Breast epithelium (tissue), 4 donors: ENCODE measurements around the gene SLC25A41. TPM values are rescaled to one million over a fixed set of nuclear protein-coding genes. Genes with fewer than 3 reads are reported as not detected.
"Not testable (repeated sequence)": the region's sequence is repeated elsewhere in the genome, so short reads cannot be mapped to it uniquely, and the experiment has no call there.

ENCODE experiments used
- DNase-seq, 2 donors: peaks; one replicate each; pipeline ENCODE4 v3.0.0-alpha.2; 2019; ENCODE audit warnings: low spot score in 2 of 2
- H3K27ac ChIP-seq, 2 donors: fragments of 200-600 bp; sonication (generic) in 1 of 2; one replicate each; pipeline ENCODE4 v1.5.1; 2016 to 2019; ENCODE audit warnings: mild to moderate bottlenecking in 1 of 2
- H3K27me3 ChIP-seq, 2 donors: fragments of 200-600 bp; sonication (generic) in 1 of 2; one replicate each; pipeline versions ENCODE4 v1.5.1 to v1.6.0; 2017 to 2019; ENCODE audit warnings: control low read depth in 1 of 2, mild to moderate bottlenecking in 1 of 2
- H3K36me3 ChIP-seq: fragments of 200-600 bp; one replicate; pipeline ENCODE4 v1.5.1; 2019
- H3K4me1 ChIP-seq, 2 donors: fragments of 200-600 bp; sonication (generic); one replicate each; pipeline ENCODE4 v1.5.1; 2016 to 2019; ENCODE audit warnings: control low read depth in 1 of 2
- H3K4me3 ChIP-seq, 3 donors: fragments of 200-600 bp; sonication (generic); 1 replicate in 2 of 3; 2 replicates in 1 of 3; pipeline ENCODE4 v1.5.1; 2016 to 2019; ENCODE audit warnings: mild to moderate bottlenecking in 3 of 3, moderate library complexity in 2 of 3
- H3K9me3 ChIP-seq, 2 donors: fragments of 200-600 bp; sonication (generic) in 1 of 2; one replicate each; pipeline ENCODE4 v1.5.1; 2016 to 2019; ENCODE audit warnings: control low read depth in 1 of 2
- POLR2A ChIP-seq: fragments of 450-650 bp; IDR thresholded peaks from one replicate; pipeline ENCODE4 v1.6.1; 2016; ENCODE audit warnings: antibody characterized with exemption, mild to moderate bottlenecking, moderate library complexity
- POLR2AphosphoS5 ChIP-seq, 3 donors: sonication (generic); formaldehyde crosslinking; IDR thresholded peaks; one replicate each; pipeline ENCODE4 v1.6.1; 2017; ENCODE audit warnings: antibody characterized with exemption in 3 of 3
- intact Hi-C: fragments of 100-400 bp; cut with DNase I; formaldehyde crosslinking; loops from one replicate; pipeline ENCODE4 v1.15.1; 2023; ENCODE audit warnings: low total_unique reads
- total RNA-seq, 3 donors: library from RNA; depleted of rRNA; stranded (reverse); fragments of >200 nt; gene quantifications; one replicate each; pipeline ENCODE4 v1.1.0, GENCODE V29; 2016
- TF ChIP-seq, protein P1 (sequence below), 3 donors: fragments of 450-650 bp; IDR thresholded peaks; one replicate each; pipeline ENCODE4 v1.5.1; 2016 to 2017; ENCODE audit warnings: antibody characterized with exemption in 3 of 3, mild to moderate bottlenecking in 3 of 3, moderate library complexity in 3 of 3

The SLC25A41 gene
- total RNA-seq, 3 donors from 2014 or later, result 0.44 TPM; not detected in 2

DNA sequence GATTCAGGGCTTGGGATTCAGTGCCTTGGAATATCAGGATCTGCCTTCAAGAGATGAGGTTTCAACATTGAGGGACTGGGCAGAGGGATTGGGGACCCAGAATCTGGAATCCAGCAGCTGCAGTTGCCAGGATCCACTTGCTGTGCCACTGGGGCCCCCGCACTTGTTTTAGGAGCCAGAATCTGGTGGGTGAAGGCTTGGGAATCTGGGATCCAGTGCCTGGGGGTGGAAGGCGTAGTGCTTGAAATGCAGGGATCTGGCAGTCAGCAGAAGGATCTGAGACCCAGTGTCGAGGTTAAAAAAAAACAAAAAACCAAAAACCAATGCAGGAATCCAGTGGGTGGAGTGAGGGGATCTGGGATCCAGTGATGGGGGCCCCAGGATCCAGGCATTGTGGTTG, 7.3 kb upstream of the SLC25A41 start:
- Histone ChIP-seq H3K9me3 (no peaks in the 10 kb centered on the region), H3K27ac (no peak overlapping the region), H3K4me3 (no peak overlapping the region), H3K36me3 (no peaks in the 10 kb centered on the region), H3K4me1 (no peaks in the 10 kb centered on the region), H3K27me3 (no peaks in the 10 kb centered on the region)
- no peak for DNase-seq
- intact Hi-C loops, result no loop called here
- TF ChIP-seq, protein P1, sequence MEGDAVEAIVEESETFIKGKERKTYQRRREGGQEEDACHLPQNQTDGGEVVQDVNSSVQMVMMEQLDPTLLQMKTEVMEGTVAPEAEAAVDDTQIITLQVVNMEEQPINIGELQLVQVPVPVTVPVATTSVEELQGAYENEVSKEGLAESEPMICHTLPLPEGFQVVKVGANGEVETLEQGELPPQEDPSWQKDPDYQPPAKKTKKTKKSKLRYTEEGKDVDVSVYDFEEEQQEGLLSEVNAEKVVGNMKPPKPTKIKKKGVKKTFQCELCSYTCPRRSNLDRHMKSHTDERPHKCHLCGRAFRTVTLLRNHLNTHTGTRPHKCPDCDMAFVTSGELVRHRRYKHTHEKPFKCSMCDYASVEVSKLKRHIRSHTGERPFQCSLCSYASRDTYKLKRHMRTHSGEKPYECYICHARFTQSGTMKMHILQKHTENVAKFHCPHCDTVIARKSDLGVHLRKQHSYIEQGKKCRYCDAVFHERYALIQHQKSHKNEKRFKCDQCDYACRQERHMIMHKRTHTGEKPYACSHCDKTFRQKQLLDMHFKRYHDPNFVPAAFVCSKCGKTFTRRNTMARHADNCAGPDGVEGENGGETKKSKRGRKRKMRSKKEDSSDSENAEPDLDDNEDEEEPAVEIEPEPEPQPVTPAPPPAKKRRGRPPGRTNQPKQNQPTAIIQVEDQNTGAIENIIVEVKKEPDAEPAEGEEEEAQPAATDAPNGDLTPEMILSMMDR (IDR thresholded peaks at IDR 0.05), result no peak
- TF ChIP-seq POLR2AphosphoS5 (IDR thresholded peaks at IDR 0.05) (no peak), POLR2A (no peak)

DNA sequence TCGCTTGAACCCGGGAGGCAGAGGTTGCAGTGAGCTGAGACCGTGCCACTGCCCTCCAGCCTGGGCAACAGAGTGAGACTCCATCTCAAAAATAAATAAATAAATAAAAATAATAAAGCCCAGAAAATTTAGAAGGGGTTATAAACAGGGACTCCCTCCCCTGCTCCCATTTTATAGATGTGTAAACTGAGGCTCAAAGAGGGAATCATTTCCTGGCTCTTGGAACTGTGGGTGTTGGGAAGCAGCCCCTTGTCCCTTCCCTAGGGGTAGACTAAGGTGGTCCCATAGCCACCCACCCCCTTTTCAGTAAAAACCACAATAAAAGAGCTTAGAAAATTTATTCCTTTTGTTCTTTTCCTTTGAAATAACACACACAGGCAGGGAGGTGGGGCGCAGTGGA, 6.2 kb upstream of the SLC25A41 start:
- intact Hi-C loops, result no loop called here

DNA sequence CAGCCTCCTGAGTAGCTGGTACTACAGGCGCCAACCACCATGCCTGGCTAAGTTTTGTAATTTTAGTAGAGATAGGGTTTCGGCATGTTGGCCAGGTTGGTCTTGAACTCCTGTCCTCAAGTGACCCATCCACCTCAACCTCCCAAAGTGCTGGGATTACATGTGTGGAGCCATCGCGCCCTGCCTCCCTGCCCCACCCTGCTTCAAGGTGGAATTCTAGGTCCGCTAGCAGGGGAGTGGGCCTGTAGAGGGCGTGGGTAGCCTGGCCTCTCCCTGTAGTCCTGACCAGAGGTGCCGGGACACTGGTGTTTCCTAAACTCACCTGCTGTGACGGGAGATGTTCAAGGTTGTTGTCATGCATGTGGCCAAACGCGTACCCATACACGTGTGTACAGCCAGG, 398 bp downstream of the SLC25A41 start:
- H3K27ac ChIP-seq, result no peak overlapping the region
- no peaks in the 10 kb centered on the region for H3K4me1 ChIP-seq
- no peak overlapping the region for H3K4me3 ChIP-seq
- no peak for DNase-seq
- no peaks in the 10 kb centered on the region for H3K9me3 ChIP-seq
- intact Hi-C loops, result loop anchor here (2.0 kb wide), 1 partner anchor 388 kb away; no protein-coding TSS in a partner anchor
- TF ChIP-seq, protein P1 (IDR thresholded peaks at IDR 0.05), result no peak
- TF ChIP-seq POLR2AphosphoS5 (IDR thresholded peaks at IDR 0.05) (no peak), POLR2A (no peak)
- no peaks in the 10 kb centered on the region for H3K36me3 ChIP-seq
- H3K27me3 ChIP-seq, result no peaks in the 10 kb centered on the region

More for the DNA sequence above, 6.2 kb upstream of the SLC25A41 start:
- no peak overlapping the region for H3K4me3 ChIP-seq
- no peak for DNase-seq
- no peak overlapping the region for H3K27ac ChIP-seq
- H3K27me3 ChIP-seq, result no peaks in the 10 kb centered on the region
- H3K9me3 ChIP-seq, result no peaks in the 10 kb centered on the region
- TF ChIP-seq POLR2A, result no peak
- TF ChIP-seq, protein P1 (IDR thresholded peaks at IDR 0.05), result no peak
- TF ChIP-seq POLR2AphosphoS5 (IDR thresholded peaks at IDR 0.05), result no peak
- H3K36me3 ChIP-seq, result no peaks in the 10 kb centered on the region
- H3K4me1 ChIP-seq, result no peaks in the 10 kb centered on the region

DNA sequence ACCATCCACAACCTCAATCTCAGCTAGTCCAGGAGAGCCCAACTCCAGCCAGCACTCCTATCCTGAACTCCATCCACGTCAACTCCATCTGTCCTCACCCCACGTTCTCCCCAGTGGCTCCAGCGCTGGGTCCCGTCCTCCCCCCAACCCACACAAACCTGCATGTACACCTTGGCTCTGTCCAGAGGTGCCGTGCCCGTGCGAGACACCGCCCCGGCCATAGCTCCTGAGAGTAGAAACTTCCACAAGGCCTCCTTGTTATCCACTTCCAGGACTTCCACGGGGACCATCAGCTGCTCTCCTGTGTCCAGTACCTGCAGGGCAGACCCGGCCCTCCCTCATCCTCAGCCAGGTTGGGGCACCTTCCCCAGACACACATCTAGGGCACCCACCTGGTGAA, 1.7 kb downstream of the SLC25A41 start:
- TF ChIP-seq POLR2A, result no peak
- TF ChIP-seq POLR2AphosphoS5 (IDR thresholded peaks at IDR 0.05), result no peak
- TF ChIP-seq, protein P1 (IDR thresholded peaks at IDR 0.05), result no peak
- intact Hi-C loops, result loop anchor here (2.0 kb wide), 1 partner anchor 389 kb away; no protein-coding TSS in a partner anchor
- no peaks in the 10 kb centered on the region for H3K36me3 ChIP-seq

DNA sequence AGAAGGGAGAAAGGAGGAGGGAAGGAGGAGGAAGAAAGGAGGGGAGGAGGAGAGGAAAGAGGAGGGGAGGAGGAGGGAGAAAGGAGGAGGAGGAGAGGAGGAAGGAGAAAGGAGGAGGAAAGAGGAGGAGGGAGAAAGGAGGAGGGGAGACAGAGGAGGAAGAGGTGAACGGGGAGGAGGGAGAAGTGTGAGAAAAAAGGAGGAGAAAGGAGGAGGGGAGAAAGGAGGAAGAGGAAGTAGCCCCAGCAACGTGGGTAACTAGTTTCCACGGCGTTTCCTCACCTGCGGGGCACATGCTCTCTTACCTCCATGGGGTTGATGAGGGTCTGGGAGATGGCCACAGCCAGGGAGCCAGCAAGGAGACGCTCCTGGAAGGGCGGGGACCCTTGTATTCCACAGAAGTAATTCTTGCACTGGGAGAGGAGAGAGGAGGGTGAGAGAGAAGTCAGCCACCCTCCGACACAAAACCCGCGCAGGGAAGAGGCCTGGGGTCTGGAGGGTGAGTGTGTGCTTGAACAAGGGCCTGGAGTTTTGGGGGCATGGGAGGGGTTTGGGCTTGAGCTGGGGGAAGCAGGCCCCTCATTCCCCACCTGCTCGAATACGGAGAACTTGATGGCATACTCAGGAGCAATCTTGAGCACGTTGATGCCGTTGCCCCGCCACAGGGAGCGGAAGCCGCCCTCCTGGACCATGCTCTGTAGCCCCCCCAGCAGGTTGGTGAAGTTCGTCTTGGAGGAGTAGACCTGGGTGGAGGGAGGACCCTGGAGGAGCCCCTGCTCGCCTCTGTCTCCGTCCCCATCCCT, 3.9 kb downstream of the SLC25A41 start:
- Histone ChIP-seq H3K4me3 (no peak overlapping the region), H3K4me1 (no peaks in the 10 kb centered on the region), H3K36me3 (no peaks in the 10 kb centered on the region), H3K9me3 (no peaks in the 10 kb centered on the region), H3K27ac (no peak overlapping the region), H3K27me3 (no peaks in the 10 kb centered on the region)
- intact Hi-C loops, result no loop called here
- TF ChIP-seq, protein P1 (IDR thresholded peaks at IDR 0.05), result no peak
- TF ChIP-seq POLR2A (no peak), POLR2AphosphoS5 (IDR thresholded peaks at IDR 0.05) (no peak)
- DNase-seq, result no peak

More for the DNA sequence above, 1.7 kb downstream of the SLC25A41 start:
- Histone ChIP-seq H3K27ac (no peak overlapping the region), H3K9me3 (no peaks in the 10 kb centered on the region), H3K4me3 (no peak overlapping the region), H3K27me3 (no peaks in the 10 kb centered on the region), H3K4me1 (no peaks in the 10 kb centered on the region)
- no peak for DNase-seq

DNA sequence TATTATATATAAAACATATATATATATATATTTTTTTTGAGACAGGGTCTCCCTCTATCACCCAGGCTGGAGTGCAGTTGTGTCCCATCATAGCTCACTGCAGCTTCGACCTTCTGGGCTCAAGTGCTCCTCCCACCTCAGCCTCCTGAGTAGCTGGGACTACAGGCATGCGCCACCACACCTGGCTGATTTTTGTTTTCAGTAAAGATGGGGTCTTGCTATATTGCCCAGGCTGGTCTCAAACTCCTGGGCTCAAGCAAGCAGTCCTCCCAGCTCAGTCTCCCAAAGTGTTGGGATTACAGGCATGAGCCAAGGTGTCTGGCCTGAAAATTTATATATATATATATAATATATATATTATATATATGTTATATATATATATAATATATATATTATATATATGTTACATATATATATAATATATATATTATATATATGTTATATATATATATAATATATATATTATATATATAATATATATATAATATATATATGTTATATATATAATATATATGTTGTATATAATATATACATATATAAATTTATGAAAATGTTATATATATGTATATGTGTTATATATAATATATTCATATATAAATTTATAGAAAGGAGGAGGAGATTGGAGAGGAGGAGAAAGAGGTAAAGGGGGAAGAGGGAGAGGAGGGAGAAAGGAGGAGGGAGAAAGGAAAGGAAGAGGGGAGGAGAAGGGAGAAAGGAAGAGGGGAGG, 4.7 kb downstream of the SLC25A41 start:
- H3K27ac ChIP-seq, H3K27me3 ChIP-seq, H3K4me3 ChIP-seq, H3K4me1 ChIP-seq, H3K36me3 ChIP-seq, intact Hi-C loops, H3K9me3 ChIP-seq, DNase-seq: not testable (repeated sequence)
